Activated CD4-positive, alpha-beta memory T cell treated with anti-CD3 and anti-CD28 coated beads for 36 hours (primary cell): ENCODE results near the gene SORBS2. TPM values are rescaled to one million over a fixed set of nuclear protein-coding genes. Genes with fewer than 3 reads are reported as not detected.

ENCODE experiments used
- CTCF ChIA-PET: fragments of 350-600 bp; sonication (Branson Sonifier 250); formaldehyde crosslinking; loops from one replicate; lab custom pipeline; 2021; ENCODE audit warnings: antibody characterized with exemption, inconsistent platforms; lab: Charles Lee
- POLR2A ChIA-PET: fragments of 350-600 bp; sonication (Branson Sonifier 250); formaldehyde crosslinking; loops from one replicate; lab custom pipeline; 2021; ENCODE audit warnings: antibody characterized with exemption; lab: Charles Lee
- DNase-seq: peaks from one replicate; pipeline ENCODE4 v3.0.0-alpha.2; 2020
- H3K27ac Mint-ChIP-seq: one replicate; pipeline ENCODE4 v1.8.0; 2021; ENCODE audit warnings: mixed read lengths
- H3K27me3 Mint-ChIP-seq: one replicate; pipeline ENCODE4 v1.8.0; 2021; ENCODE audit warnings: mixed read lengths
- H3K36me3 Mint-ChIP-seq: one replicate; pipeline ENCODE4 v1.8.0; 2021; ENCODE audit warnings: mixed read lengths
- H3K4me1 Mint-ChIP-seq: one replicate; pipeline ENCODE4 v1.8.0; 2021; ENCODE audit warnings: low read depth, mixed read lengths
- H3K4me3 Mint-ChIP-seq: one replicate; pipeline ENCODE4 v1.8.0; 2021; ENCODE audit warnings: mild to moderate bottlenecking, mixed read lengths
- H3K9me3 Mint-ChIP-seq: one replicate; pipeline ENCODE4 v1.8.0; 2021; ENCODE audit warnings: mixed read lengths
- intact Hi-C: fragments of 100-400 bp; cut with micrococcal nuclease; formaldehyde crosslinking; loops from one replicate; pipeline ENCODE4 v1.15.1; 2023
- total RNA-seq, 2 experiments: library from RNA; stranded (reverse); gene quantifications; one replicate each; pipeline ENCODE4 v1.2.3, GENCODE V29; 2021

The SORBS2 gene
- total RNA-seq, 2 experiments from 2014 or later, result not detected

- ChIA-PET POLR2A (no interaction called here), CTCF (no interaction called here)
Measured at GRCh38 chr4:185792384-185793115, 19.4 kb downstream of the SORBS2 start.

GRCh38 chr4:185787926-185788679 is 23.9 kb downstream of the SORBS2 start:
- H3K36me3 Mint-ChIP-seq, result no peaks in the 10 kb centered on the region
- H3K27ac Mint-ChIP-seq, result no peak overlapping the region
- ChIA-PET CTCF (no interaction called here), POLR2A (no interaction called here)
- no peak for DNase-seq
- intact Hi-C loops, result no loop called here
- H3K9me3 Mint-ChIP-seq, result no peaks in the 10 kb centered on the region
- peaks cover 6% of the 10 kb centered on the region for H3K27me3 Mint-ChIP-seq
- H3K4me3 Mint-ChIP-seq, result no peak overlapping the region
- no peaks in the 10 kb centered on the region for H3K4me1 Mint-ChIP-seq

More at GRCh38 chr4:185792384-185793115, 19.4 kb downstream of the SORBS2 start:
- H3K4me1 Mint-ChIP-seq, result no peaks in the 10 kb centered on the region
- H3K9me3 Mint-ChIP-seq, result no peaks in the 10 kb centered on the region
- no peak overlapping the region for H3K27ac Mint-ChIP-seq
- no peaks in the 10 kb centered on the region for H3K36me3 Mint-ChIP-seq
- H3K27me3 Mint-ChIP-seq, result peaks cover 5% of the 10 kb centered on the region
- no peak overlapping the region for H3K4me3 Mint-ChIP-seq
- DNase-seq, result no peak
- intact Hi-C loops, result no loop called here

GRCh38 chr4:185786422-185786821 is 25.6 kb downstream of the SORBS2 start:
- H3K27me3 Mint-ChIP-seq, result peaks cover 4% of the 10 kb centered on the region
- no peaks in the 10 kb centered on the region for H3K4me1 Mint-ChIP-seq
- DNase-seq, result no peak
- ChIA-PET CTCF (no interaction called here), POLR2A (no interaction called here)
- intact Hi-C loops, result no loop called here
- no peak overlapping the region for H3K27ac Mint-ChIP-seq
- no peaks in the 10 kb centered on the region for H3K9me3 Mint-ChIP-seq
- H3K4me3 Mint-ChIP-seq, result no peak overlapping the region
- H3K36me3 Mint-ChIP-seq, result no peaks in the 10 kb centered on the region

DNA sequence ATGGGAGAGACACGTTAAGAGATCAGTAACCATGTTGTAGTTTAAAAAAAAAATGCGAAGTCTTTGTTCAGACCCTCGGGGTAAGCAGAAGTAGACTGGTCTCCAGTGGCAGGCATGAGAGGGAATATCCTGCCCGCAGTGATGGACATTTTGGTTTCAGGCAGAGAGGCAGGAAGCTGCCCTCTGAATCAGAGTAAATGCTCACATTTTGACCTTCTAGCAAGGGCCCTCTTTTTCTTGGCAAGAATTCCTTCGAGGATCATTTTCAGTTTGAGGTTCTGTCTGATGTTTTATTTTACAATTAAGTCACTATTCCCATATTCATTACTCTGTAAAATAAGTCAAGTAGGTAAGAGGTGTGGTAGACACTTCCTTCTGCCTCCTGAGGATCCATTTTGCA is 28.4 kb downstream of the SORBS2 start:
- H3K27ac Mint-ChIP-seq, result no peak overlapping the region
- H3K27me3 Mint-ChIP-seq, result peaks cover 1% of the 10 kb centered on the region
- no peak for DNase-seq
- ChIA-PET POLR2A (no interaction called here), CTCF (no interaction called here)
- H3K9me3 Mint-ChIP-seq, result no peaks in the 10 kb centered on the region
- H3K4me3 Mint-ChIP-seq, result no peak overlapping the region
- H3K36me3 Mint-ChIP-seq, result no peaks in the 10 kb centered on the region
- intact Hi-C loops, result no loop called here
- no peaks in the 10 kb centered on the region for H3K4me1 Mint-ChIP-seq

GRCh38 chr4:185782523-185782922 is 29.5 kb downstream of the SORBS2 start:
- H3K36me3 Mint-ChIP-seq, result no peaks in the 10 kb centered on the region
- ChIA-PET POLR2A (no interaction called here), CTCF (no interaction called here)
- no peak overlapping the region for H3K27ac Mint-ChIP-seq
- no peak overlapping the region for H3K4me3 Mint-ChIP-seq
- H3K9me3 Mint-ChIP-seq, result no peaks in the 10 kb centered on the region
- intact Hi-C loops, result no loop called here
- H3K27me3 Mint-ChIP-seq, result peaks cover 1% of the 10 kb centered on the region
- no peak for DNase-seq
- H3K4me1 Mint-ChIP-seq, result no peaks in the 10 kb centered on the region

DNA sequence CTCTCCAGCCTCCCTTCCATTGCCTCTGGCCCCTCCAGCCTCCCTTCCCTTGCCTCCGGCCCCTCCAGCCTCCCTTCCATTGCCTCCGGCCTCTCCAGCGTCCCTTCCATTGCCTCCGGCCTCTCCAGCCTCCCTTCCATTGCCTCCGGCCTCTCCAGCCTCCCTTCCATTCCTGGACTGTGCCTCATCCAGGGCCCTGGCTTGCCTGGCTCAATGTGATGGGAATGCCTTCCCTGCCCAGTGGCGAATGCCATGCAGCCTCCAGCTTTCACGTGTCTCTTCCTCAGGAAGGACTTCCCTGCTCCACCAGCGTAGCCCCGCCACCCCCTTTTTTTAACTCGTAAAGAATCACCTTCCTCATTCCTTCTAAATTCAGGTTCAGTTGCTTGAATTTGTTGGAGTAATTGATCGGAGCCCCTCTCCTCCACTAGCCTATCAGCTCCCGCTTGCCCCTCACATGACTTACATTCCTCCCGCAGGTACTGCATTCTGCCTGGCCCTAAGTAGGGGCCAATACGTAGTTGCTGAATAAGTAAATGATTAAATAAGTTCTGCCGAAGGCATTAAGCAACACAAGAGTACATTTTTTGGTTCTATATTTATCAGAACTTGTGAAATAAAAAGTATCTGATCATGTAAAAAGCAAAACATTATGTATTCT is 30.3 kb downstream of the SORBS2 start:
- Mint-ChIP-seq H3K4me3 (no peak overlapping the region), H3K36me3 (no peaks in the 10 kb centered on the region), H3K4me1 (no peaks in the 10 kb centered on the region), H3K27me3 (peaks cover 1% of the 10 kb centered on the region), H3K9me3 (no peaks in the 10 kb centered on the region), H3K27ac (no peak overlapping the region)
- ChIA-PET POLR2A (no interaction called here), CTCF (no interaction called here)
- intact Hi-C loops, result no loop called here
- no peak for DNase-seq

- no peak for DNase-seq
- POLR2A ChIA-PET, result no interaction called here
- CTCF ChIA-PET, result no interaction called here
- no peaks in the 10 kb centered on the region for H3K4me1 Mint-ChIP-seq
- intact Hi-C loops, result no loop called here
- peaks cover 1% of the 10 kb centered on the region for H3K27me3 Mint-ChIP-seq
- H3K27ac Mint-ChIP-seq, result no peak overlapping the region
- no peaks in the 10 kb centered on the region for H3K36me3 Mint-ChIP-seq
- H3K4me3 Mint-ChIP-seq, result no peak overlapping the region
- no peaks in the 10 kb centered on the region for H3K9me3 Mint-ChIP-seq
Measured at GRCh38 chr4:185780472-185780871, 31.5 kb downstream of the SORBS2 start.

DNA sequence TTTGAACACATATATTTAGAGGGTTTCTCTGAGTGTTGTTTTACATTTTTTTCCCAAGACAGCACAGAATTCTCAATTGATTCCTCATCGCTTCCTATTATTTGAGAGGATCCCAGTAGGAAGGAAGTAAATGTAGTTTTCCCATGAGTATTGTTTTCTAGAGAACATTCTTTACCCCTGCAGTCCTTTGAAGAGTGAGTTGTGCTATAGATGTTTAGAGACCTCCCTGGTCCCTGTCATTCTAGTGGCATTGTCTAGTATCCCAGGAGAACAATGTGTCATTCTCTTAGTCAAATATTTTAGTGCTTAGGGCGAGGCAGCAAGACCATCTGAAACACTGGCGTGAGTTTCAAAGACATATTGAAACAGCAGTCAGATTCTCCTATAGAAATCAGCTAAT is 32.5 kb downstream of the SORBS2 start:
- ChIA-PET CTCF (no interaction called here), POLR2A (no interaction called here)
- intact Hi-C loops, result no loop called here
- no peaks in the 10 kb centered on the region for H3K9me3 Mint-ChIP-seq
- DNase-seq, result no peak
- no peak overlapping the region for H3K27ac Mint-ChIP-seq
- H3K27me3 Mint-ChIP-seq, result peaks cover 2% of the 10 kb centered on the region
- no peaks in the 10 kb centered on the region for H3K4me1 Mint-ChIP-seq
- no peaks in the 10 kb centered on the region for H3K36me3 Mint-ChIP-seq
- H3K4me3 Mint-ChIP-seq, result no peak overlapping the region

GRCh38 chr4:185778307-185778706 is 33.7 kb downstream of the SORBS2 start:
- CTCF ChIA-PET, result interaction anchor here (0.6 kb wide), 1 partner anchor 346 kb away, joined by 3 read pairs; no protein-coding TSS in a partner anchor
- POLR2A ChIA-PET, result no interaction called here
- H3K4me1 Mint-ChIP-seq, result no peaks in the 10 kb centered on the region

DNA sequence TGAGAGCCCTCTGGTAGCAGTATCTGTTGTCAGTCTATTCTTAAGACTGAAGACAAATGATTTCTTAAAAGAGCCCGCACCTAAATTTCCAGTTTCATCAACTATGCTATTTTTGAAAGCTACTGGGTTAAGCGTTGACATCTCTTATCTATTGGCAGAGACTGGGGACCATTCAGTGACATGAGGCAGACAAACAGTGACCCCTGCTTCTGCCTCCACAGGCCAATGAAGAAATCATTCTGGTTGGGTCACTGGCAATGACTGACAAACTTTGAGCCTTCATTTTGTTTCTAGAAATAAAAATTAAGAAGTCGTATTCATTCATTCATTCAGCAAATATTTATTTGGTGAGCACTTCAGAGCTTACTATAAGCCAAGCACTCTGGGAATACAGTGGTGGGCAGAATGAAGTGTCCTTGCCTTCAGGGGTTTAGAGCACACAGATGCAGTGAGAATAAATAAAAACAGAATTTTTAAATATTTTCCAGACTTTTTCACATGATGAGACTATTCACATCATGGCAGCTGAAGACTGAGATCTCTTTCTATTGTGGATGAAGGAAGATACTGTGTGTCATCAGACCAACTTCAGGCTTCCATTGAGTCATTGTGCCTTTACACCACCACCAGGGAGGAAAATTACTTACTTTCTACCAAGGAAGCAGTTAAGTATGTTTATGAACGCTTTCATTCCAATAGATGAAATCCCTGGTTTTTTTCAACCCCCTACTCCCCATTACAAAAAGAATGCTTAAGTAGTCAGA is 36.0 kb downstream of the SORBS2 start:
- Mint-ChIP-seq H3K4me1 (no peaks in the 10 kb centered on the region), H3K4me3 (no peak overlapping the region), H3K9me3 (peaks cover 4% of the 10 kb centered on the region), H3K27me3 (peaks cover 2% of the 10 kb centered on the region), H3K27ac (no peak overlapping the region), H3K36me3 (no peaks in the 10 kb centered on the region)
- POLR2A ChIA-PET, result no interaction called here
- DNase-seq, result no peak
- CTCF ChIA-PET, result no interaction called here
- intact Hi-C loops, result no loop called here

More at GRCh38 chr4:185778307-185778706, 33.7 kb downstream of the SORBS2 start:
- Mint-ChIP-seq H3K36me3 (no peaks in the 10 kb centered on the region), H3K4me3 (no peak overlapping the region), H3K9me3 (no peaks in the 10 kb centered on the region), H3K27ac (no peak overlapping the region), H3K27me3 (peaks cover 2% of the 10 kb centered on the region)
- intact Hi-C loops, result no loop called here
- no peak for DNase-seq

DNA sequence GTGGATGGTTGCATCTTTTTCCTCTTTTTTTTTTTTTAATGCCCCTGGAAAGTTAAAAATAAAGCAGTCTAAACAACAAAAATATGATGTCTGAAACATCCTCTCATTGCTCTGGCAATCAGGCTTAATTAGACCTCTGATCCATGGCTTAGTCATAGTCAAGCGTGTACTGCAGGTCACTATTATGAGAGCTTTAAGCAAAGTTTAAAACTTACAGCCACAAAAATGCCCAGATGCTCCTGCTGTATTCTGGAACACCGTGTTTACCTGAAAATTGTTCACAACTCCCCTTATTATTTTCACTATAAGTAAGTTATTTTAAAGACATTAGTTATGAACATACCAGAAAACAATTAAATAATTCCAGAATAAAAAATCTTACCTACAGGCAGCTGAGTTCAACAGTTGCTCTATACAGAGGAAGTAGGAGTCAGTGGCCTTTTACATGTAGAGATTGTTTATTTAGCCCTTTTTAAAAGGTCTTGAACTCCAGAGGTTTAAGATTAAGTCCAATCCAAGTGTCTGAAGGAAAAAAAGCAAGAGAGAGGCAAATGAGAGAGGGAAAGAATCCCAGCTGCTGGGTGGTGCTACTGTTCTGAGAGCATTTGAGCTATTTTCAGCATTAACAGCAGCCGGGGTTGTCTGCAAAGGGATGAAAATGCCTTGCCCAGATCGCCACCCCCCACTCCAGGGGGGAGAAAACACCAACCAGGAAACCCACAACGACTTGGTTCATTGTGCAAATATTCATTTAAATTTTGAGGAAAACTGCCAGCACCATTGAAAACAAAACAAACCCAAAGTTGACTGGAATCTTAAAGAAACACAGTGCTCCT is 36.9 kb downstream of the SORBS2 start:
- ChIA-PET POLR2A (no interaction called here), CTCF (no interaction called here)
- Mint-ChIP-seq H3K4me3 (no peak overlapping the region), H3K4me1 (no peaks in the 10 kb centered on the region), H3K9me3 (peaks cover 6% of the 10 kb centered on the region), H3K27ac (no peak overlapping the region), H3K27me3 (peaks cover 2% of the 10 kb centered on the region), H3K36me3 (no peaks in the 10 kb centered on the region)
- DNase-seq, result no peak
- intact Hi-C loops, result no loop called here
